Hindlimb muscle (tissue), 1 donor: Measurements from ENCODE around the gene EXOSC3. TPM values are rescaled to one million over a fixed set of nuclear protein-coding genes. Genes with fewer than 3 reads are reported as not detected.
A peak's percentile ranks its signal among the peaks of the same experiment; 100 is the strongest.
"Not testable (repeated sequence)": the region's sequence is repeated elsewhere in the genome, so short reads cannot be mapped to it uniquely, and the experiment has no call there.

ENCODE experiments used
- DNase-seq: peaks from one replicate; pipeline ENCODE4 v3.0.0-alpha.2; 2013
- polyA plus RNA-seq: library from polyadenylated mRNA; unstranded; fragments of 120-200 nt; gene quantifications from one replicate; pipeline ENCODE4 v1.2.1, GENCODE V29; 2013; ENCODE audit not compliant: insufficient read length

The EXOSC3 gene
- polyA plus RNA-seq = 25.2 TPM

DNA sequence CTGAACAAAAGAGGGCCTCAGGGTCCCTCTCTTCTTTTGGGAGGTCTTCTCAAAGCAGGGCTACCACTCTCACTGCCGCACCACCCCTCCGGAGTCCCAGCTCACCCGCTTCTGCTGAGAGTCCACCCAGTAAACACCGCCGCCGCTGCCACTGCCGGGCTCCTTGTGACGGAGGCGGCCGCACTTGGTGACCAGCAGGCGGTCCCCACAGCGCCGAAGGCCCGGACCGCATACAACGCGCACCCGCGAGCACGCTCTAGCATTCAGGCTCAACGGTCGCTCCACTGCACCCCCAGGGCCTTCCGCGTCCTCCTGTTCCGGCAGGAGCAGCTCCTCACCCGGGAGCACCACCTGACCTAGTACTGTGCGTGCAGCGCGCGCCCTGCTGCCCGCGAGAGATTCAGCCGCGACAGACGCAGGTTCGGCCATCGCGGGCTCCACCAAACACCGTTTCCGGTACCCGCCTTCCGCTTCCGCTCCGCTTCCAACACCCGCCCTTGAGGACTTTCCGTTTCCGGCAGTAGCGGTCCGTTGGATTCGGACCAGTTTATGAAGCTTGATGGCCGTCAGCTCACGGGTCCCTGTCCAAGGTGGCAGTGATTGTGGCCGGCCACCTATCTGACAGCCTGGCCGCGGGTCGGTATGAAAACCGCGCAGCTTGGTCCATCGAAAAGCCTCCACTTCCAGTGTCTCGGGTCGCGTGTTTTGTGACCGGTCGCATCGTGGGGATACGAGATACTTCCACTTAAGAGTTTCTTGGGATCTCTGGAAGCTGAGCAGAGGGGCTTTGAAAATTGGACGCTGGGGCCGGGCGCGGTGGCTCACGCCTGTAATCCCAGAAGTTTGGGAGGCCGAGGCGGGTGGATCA lies at the start of gene EXOSC3:
Gene EXOSC3 (minus strand): TSS at position 449 of the 868 bp plus-strand sequence. CDS start 20 bp downstream, at position 429.
- DNase-seq = peak; percentile 91

- DNase-seq = no peak
Measured at GRCh38 chr9:37827483-37828165, 42.8 kb upstream of the EXOSC3 start.

DNA sequence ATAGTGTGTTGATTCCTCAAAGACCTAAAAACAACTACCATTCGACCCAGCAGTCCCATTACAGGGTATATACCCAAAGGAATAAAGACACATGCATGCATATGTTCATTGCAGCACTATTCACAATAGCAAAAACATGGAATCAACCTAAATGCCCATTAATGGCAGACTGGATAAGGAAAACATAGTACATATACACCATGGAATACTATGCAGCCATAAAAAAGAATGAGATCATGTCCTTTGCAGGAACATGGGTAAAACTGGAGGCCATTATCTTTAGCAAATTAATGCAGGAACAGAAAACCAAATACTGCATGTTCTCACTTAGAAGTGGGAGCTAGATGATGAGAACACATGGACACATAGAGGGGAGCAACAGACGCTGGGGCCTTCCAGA lies 40.3 kb upstream of the EXOSC3 start:
- DNase-seq = not testable (repeated sequence)

- DNase-seq = no peak
Measured at GRCh38 chr9:37820142-37820541, 35.3 kb upstream of the EXOSC3 start.

GRCh38 chr9:37818849-37819248 lies 34.0 kb upstream of the EXOSC3 start:
- DNase-seq = no peak

- DNase-seq = no peak
Measured at GRCh38 chr9:37812773-37813379, 28.0 kb upstream of the EXOSC3 start.

DNA sequence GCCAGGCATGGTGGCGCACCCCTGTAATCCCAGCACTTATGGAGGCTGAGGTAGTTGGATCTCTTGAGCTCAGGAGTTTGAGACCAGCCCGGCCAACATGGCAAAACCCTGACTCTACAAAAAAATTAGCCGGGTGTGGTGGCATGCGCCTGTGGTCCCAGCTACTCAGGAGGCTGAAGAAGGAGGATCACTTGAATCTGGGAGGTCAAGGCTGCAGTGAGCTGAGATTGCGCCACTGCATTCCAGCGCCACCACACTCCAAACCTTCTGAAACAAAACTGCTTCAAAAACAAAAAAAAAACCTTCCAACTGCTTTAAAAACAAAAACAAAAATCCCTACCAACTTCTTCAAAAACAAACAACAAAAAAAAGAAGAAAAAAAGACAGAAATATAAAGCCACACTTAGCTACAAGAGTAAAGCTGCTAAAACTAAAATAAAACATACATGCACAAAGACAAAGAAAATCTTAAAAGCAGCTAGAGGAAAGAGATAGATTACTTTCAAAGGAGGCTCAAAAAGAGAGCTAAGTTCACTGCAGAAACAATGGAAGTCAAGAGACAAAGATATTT lies 27.1 kb upstream of the EXOSC3 start:
- DNase-seq = no peak

DNA sequence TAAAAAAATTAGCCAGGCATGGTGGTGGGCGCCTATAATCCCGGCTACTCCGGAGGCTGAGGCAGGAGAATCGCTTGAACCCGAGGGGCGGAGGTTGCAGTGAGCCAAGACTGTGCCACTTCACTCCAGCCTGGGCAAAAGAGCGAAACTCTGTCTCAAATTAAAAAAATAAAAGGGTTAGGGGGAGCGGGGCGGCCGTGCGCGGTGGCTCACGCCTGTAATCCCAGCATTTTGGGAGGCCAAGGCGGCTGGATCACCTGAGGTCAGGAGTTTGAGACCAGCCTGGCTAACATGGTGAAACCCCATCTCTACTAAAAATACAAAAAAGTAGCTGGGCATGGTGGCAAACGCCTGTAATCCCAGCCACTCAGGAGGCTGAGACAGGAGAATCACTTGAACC lies 24.8 kb upstream of the EXOSC3 start:
- DNase-seq = not testable (repeated sequence)

- DNase-seq = no peak
Measured at GRCh38 chr9:37806271-37806670, 21.4 kb upstream of the EXOSC3 start.

- DNase-seq = no peak
Measured at GRCh38 chr9:37801959-37802711, 17.3 kb upstream of the EXOSC3 start.

GRCh38 chr9:37801287-37801850 lies 16.5 kb upstream of the EXOSC3 start:
- DNase-seq = no peak

DNA sequence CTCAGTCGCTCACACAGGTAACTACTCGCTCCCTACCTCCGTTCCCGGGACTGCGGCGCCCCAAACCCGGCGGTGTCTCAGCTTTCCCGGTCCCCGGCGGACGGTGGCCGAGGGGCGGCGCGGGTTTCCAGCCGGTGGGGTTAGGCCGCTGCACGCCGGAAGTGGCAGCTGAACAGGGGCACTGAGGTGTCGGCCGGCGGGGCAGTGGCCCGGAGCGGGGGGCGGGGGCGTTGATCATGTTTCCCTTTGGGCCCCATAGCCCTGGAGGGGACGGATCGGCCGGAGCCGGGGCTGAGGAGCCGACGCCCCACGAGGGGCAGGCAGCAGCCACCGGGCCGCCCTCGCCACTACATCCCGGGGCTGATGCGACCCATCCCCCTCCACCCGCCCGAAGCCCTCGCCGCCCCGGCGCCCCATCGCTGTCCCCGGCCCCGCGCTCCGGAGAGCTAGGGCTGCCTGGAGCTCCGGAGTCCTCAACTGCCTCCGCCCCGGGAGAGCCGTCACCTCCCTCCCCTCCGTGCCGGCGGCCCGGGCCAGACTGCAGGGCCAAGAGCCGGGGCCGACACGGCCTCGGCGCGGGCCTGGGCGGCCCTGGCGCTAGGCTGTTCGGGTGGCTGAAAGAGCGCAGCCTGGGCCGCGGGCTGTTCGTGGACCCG lies 15.9 kb upstream of the EXOSC3 start, which contains the start of gene DCAF10:
Gene DCAF10 (plus strand): TSS at position 167 of the 656 bp plus-strand sequence. CDS start 70 bp downstream, at position 237.
- peak; percentile 87 for DNase-seq

DNA sequence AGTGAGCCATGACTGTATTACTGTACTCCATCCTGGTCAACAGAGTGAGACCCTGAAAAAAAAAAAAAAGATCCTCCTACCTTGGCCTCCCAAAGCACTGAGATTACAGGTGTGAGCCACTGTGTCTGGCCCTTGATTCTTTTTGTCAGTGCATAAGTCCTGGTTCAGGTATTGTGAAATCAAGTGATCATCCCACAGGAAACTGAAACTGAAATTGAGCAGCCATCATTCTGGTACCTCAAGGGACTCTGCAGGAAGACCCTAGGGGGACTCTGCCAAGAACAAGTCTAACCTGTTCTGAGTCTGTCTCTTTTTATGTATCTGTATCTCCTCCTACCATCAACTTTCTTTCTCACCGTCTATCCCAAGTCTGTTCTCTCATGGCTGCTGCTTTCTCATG lies 13.8 kb upstream of the EXOSC3 start:
- DNase-seq = no peak

GRCh38 chr9:37796232-37796631 lies 11.4 kb upstream of the EXOSC3 start:
- no peak for DNase-seq

DNA sequence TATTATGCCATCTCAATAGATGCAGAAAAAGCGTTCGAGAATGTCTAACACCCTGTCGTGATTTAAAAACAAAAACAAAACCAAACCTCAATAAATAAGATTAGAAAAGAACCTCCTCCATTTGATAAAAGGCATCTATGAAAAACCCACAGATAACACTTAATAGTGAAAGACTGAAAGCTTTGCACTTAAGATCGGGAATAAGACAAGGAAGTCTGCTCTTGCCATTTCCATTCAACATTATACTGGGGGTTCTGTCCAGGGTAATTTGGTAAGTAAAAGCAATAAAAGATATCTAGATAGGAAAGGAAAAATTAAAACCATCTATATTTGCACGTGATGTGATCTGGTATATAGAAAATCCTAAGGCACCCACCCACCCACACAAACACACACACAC lies 7.3 kb upstream of the EXOSC3 start:
- no peak for DNase-seq

DNA sequence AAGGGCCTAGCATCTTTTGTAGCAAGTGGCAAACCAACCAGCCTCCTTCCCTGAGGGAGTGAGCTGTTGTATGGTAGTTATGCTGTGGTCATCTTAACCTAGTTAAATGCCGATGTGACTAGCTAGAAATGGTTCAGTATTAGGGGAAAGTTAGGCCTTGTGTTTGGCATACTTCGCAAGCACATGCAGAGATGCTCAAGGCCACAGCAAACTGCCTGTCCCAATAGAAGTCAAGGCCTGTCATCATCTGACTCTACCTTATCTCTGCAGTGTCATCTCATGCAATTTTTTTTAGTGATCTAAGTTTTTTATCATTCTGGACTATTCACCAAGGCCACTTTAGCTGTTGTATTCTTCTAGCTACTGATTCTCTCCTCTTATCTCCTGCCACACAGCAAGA lies 5.2 kb upstream of the EXOSC3 start:
- DNase-seq = no peak

GRCh38 chr9:37788332-37788731 lies 3.5 kb upstream of the EXOSC3 start:
- DNase-seq = no peak

DNA sequence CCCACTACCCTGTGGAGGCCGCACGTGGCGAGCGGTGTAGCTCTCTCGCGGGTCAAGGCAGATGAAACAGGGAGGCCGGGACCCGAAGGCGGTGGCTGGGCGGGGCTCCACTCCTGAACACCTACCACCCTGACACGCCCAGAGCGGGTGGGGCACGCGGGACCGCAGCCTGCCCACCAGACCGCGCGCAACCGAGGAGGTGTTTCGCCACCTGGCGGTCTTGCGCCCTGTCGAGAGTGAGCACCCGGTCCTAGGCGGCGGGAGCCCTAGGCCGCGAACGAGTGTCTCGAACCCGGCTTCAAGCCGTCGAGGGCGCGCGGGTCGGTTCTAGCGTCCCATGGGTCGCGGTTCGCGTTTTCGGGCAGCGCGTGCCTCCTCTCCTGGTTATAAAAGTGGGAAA lies 2.2 kb upstream of the EXOSC3 start:
- no peak for DNase-seq

DNA sequence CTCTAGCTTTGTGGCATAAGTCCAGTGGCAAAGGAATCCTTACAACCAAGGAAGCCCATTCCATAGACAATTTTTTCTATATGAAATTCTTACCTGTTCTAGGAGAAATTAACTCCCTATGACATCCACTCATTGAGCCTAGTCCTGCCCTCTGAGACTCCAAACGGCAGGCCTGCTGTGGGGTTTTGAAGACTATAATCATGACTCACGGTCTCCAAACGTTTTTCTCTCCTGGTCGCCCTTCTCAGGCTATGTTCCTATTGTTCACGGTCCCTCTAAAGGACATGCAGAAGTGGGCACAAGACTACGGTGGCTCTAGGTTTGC lies 611 bp downstream of the EXOSC3 start:
- no peak for DNase-seq

- no peak for DNase-seq
Measured at GRCh38 chr9:37778534-37778933, 6.3 kb downstream of the EXOSC3 start.

DNA sequence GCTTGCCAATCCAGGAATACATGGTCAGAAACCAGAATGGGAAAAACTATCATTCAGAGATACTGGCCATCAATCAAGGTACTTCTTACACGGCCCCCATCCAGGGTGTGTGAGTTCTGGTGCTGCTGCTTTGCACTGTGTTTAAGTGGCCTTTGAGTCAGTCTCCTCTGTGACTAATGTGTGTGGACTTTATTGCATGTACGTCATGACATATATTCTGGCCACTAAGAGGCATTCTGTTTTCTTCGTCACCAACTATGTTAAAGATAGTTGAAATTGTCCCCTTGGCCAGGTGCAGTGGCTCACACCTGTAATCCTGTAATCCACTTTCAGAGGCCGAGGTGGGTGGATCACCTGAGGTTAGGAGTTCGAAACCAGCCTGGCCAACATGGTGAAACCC lies 8.5 kb downstream of the EXOSC3 start:
- DNase-seq = no peak
